GM12874 (cell line): ENCODE results near the gene PUS3.

Experiments
- CTCF ChIP-seq: IDR thresholded peaks from 2 replicates; pipeline ENCODE4 v1.5.1; 2011; ENCODE audit warnings: low read depth, mild to moderate bottlenecking, control low read depth, low read length, moderate library complexity; ENCODE audit not compliant: insufficient read depth

The PUS3 gene

GRCh38 chr11:125902927-125903710 is at the start of gene PUS3:
TSS of gene PUS3 (minus strand) at chr11:125903206. CDS start at chr11:125896284, 6,922 bp downstream.
- TF ChIP-seq CTCF, result no peak

GRCh38 chr11:125952559-125952958 is 49.6 kb upstream of the PUS3 start:
- TF ChIP-seq CTCF, result no peak

- no peak for TF ChIP-seq CTCF
Measured at GRCh38 chr11:125951731-125952130, 48.7 kb upstream of the PUS3 start.

- no peak for TF ChIP-seq CTCF
Measured at GRCh38 chr11:125950696-125951651, 48.0 kb upstream of the PUS3 start.

- no peak for TF ChIP-seq CTCF
Measured at GRCh38 chr11:125950178-125950490, 47.1 kb upstream of the PUS3 start.

GRCh38 chr11:125949271-125950177 is 46.5 kb upstream of the PUS3 start:
- TF ChIP-seq CTCF, result no peak
